Left lung (tissue), 10 donors: Measurements from ENCODE around the gene CREB3L1. TPM values are rescaled to one million over a fixed set of nuclear protein-coding genes. Genes with fewer than 3 reads are reported as not detected.
A peak's percentile ranks its signal among the peaks of the same experiment; 100 is the strongest.

Source experiments
- ATAC-seq: fragments of 200-7000 bp; cut with Tn5 transposase; one replicate; pipeline ENCODE4 v1.9.1; 2020; ENCODE audit warnings: moderate library complexity
- DNase-seq, 4 donors: peaks; one replicate each; pipeline ENCODE4 v3.0.0-alpha.2; 2013 to 2020
- H3K27ac ChIP-seq, 2 donors: fragments of 200-600 bp; sonication (generic) in 1 of 2; one replicate each; pipeline versions ENCODE4 v1.5.0 to v1.8.0; 2020 to 2021
- H3K27me3 ChIP-seq, 2 donors: fragments of 200-600 bp; sonication (generic) in 1 of 2; one replicate each; pipeline versions ENCODE4 v1.5.0 to v1.8.0; 2020 to 2021
- H3K36me3 ChIP-seq, 2 donors: fragments of 200-600 bp; sonication (generic) in 1 of 2; one replicate each; pipeline versions ENCODE4 v1.5.0 to v1.8.0; 2020 to 2021
- H3K4me1 ChIP-seq, 2 donors: fragments of 200-600 bp; one replicate each; pipeline ENCODE4 v1.8.0; 2021
- H3K4me3 ChIP-seq, 2 donors: fragments of 200-600 bp; sonication (generic) in 1 of 2; one replicate each; pipeline versions ENCODE4 v1.5.0 to v1.8.0; 2020 to 2021; ENCODE audit warnings: mild to moderate bottlenecking in 1 of 2
- H3K9me3 ChIP-seq, 2 donors: fragments of 200-600 bp; sonication (generic) in 1 of 2; one replicate each; pipeline versions ENCODE4 v1.5.0 to v1.8.0; 2020 to 2021
- CTCF ChIP-seq, 2 donors: fragments of 200-600 bp; sonication (generic) in 1 of 2; IDR thresholded peaks; one replicate each; pipeline versions ENCODE4 v1.5.0 to v1.8.0; 2021; ENCODE audit warnings: antibody characterized with exemption in 2 of 2
- intact Hi-C, 2 donors: fragments of 100-400 bp; cut with DNase I; formaldehyde crosslinking; loops; one replicate each; pipeline versions ENCODE4 v1.11.2 to v1.14.2; 2022
- polyA plus RNA-seq, 6 donors: library from polyadenylated mRNA; unstranded; fragments of 120-200 nt; gene quantifications; one replicate each; pipeline ENCODE4 v1.2.1, GENCODE V29; 2013; ENCODE audit not compliant: insufficient read length in 6 of 6
- total RNA-seq, 2 donors: library from RNA; stranded (reverse); fragmentation: NEBNext Ultra II Directional; extraction: Animal tissue kit (Norgen Biotek cat#: 25700); gene quantifications; one replicate each; pipeline ENCODE4 v1.2.1, GENCODE V29; 2021
- donor health status: DM: no; HTN: yes; CAD: no.
- donor health status: DM: no; HTN: no; CAD: no.

Gene CREB3L1
- total and polyA plus RNA-seq, 8 donors = 16.2 to 59.3 (median 26.1) TPM

GRCh38 chr11:46357483-46357936, 80.0 kb downstream of the CREB3L1 start:
- intact Hi-C loops = no loop called here
- Histone ChIP-seq H3K36me3 (peaks cover 0 to 4% of the 10 kb centered on the region in 2 donors), H3K9me3 (no peaks in the 10 kb centered on the region), H3K27ac (peak overlapping the region in 1 of 2 donors; percentile 81), H3K4me3 (no peak overlapping the region), H3K27me3 (no peaks in the 10 kb centered on the region), H3K4me1 (peaks cover 15 to 92% of the 10 kb centered on the region in 2 donors)
- peak; percentile 17 for ATAC-seq
- TF ChIP-seq CTCF (IDR thresholded peaks at IDR 0.05) = no peak
- peak in 1 of 4 donors; percentile 80 for DNase-seq

GRCh38 chr11:46359953-46360352, 82.5 kb downstream of the CREB3L1 start:
- ATAC-seq = no peak
- Histone ChIP-seq H3K9me3 (no peaks in the 10 kb centered on the region), H3K36me3 (peaks cover 0 to 10% of the 10 kb centered on the region in 2 donors), H3K4me3 (no peak overlapping the region), H3K27me3 (no peaks in the 10 kb centered on the region), H3K27ac (peak overlapping the region in 1 of 2 donors; percentile 94), H3K4me1 (peaks cover 17 to 90% of the 10 kb centered on the region in 2 donors)
- DNase-seq = no peak
- intact Hi-C loops = no loop called here
- no peak for TF ChIP-seq CTCF (IDR thresholded peaks at IDR 0.05)

- Histone ChIP-seq H3K27me3 (no peaks in the 10 kb centered on the region), H3K27ac (peak overlapping the region; percentile 72 to 94), H3K4me3 (peak overlapping the region in 1 of 2 donors; percentile 38), H3K4me1 (peaks cover 17 to 88% of the 10 kb centered on the region in 2 donors), H3K9me3 (no peaks in the 10 kb centered on the region), H3K36me3 (peaks cover 0 to 15% of the 10 kb centered on the region in 2 donors)
- ATAC-seq (peak; percentile 9), DNase-seq (peak in 1 of 4 donors; percentile 47)
- no peak for TF ChIP-seq CTCF (IDR thresholded peaks at IDR 0.05)
- intact Hi-C loops = no loop called here
Observed at GRCh38 chr11:46360878-46361277, 83.4 kb downstream of the CREB3L1 start.

- peaks cover 17 to 85% of the 10 kb centered on the region in 2 donors for H3K4me1 ChIP-seq
Observed at GRCh38 chr11:46361283-46362155, 84.1 kb downstream of the CREB3L1 start.

More at GRCh38 chr11:46361283-46362155, 84.1 kb downstream of the CREB3L1 start:
- Histone ChIP-seq H3K36me3 (peaks cover 0 to 16% of the 10 kb centered on the region in 2 donors), H3K27ac (peak overlapping the region; percentile 72 to 94), H3K9me3 (no peaks in the 10 kb centered on the region), H3K27me3 (no peaks in the 10 kb centered on the region), H3K4me3 (peak overlapping the region in 1 of 2 donors; percentile 38)
- no peak for TF ChIP-seq CTCF (IDR thresholded peaks at IDR 0.05)
- intact Hi-C loops = no loop called here
- peak in 3 of 4 donors; percentile 78 to 89 (median 85) for DNase-seq
- peak; percentile 73 for ATAC-seq
